Fibroblast of lung (primary cell): ENCODE results near the gene GALNT17.

ENCODE experiments used
- EZH2 ChIP-seq: IDR thresholded peaks from 2 replicates; pipeline ENCODE4 v1.5.1; 2012; ENCODE audit warnings: low read length, control low read depth, mild to moderate bottlenecking; ENCODE audit errors: missing control alignments
- TF ChIP-seq, protein P1 (sequence below), 2 donors: IDR thresholded peaks in 1 of 2; conservative IDR thresholded peaks in 1 of 2; 1 replicate in 1 of 2; 2 replicates in 1 of 2; pipeline ENCODE4 v1.5.1; 2011 to 2012; ENCODE audit warnings: low read length in 2 of 2, control low read depth in 1 of 2, inconsistent platforms in 1 of 2, low read depth in 1 of 2, mild to moderate bottlenecking in 1 of 2

DNA sequence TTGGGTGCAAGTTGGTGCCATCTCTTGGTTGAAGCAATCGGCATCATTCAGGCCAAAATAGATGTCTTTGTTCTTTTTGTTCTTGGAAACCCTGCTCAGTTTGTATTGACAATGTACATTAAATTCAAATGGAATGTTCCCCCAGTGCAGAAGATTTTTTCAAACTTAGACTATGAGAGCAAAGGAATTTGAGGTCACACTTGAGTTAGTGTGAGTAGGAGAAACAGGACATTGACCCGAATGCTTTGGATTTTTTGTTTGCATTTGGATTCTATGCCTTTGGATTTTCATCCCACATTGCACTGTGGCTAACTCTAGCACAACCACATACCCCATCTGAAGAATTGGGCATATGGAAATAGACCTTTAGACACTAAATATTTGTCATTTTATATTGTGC, 480.0 kb downstream of the GALNT17 start:
- TF ChIP-seq, protein P1, sequence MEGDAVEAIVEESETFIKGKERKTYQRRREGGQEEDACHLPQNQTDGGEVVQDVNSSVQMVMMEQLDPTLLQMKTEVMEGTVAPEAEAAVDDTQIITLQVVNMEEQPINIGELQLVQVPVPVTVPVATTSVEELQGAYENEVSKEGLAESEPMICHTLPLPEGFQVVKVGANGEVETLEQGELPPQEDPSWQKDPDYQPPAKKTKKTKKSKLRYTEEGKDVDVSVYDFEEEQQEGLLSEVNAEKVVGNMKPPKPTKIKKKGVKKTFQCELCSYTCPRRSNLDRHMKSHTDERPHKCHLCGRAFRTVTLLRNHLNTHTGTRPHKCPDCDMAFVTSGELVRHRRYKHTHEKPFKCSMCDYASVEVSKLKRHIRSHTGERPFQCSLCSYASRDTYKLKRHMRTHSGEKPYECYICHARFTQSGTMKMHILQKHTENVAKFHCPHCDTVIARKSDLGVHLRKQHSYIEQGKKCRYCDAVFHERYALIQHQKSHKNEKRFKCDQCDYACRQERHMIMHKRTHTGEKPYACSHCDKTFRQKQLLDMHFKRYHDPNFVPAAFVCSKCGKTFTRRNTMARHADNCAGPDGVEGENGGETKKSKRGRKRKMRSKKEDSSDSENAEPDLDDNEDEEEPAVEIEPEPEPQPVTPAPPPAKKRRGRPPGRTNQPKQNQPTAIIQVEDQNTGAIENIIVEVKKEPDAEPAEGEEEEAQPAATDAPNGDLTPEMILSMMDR (conservative IDR thresholded peaks at IDR 0.05 in 1 of 2, IDR thresholded peaks at IDR 0.05 in 1 of 2; ENCODE audit: low read depth in 1 of 2, low read length in 2 of 2): no peak
- TF ChIP-seq EZH2: no peak
